Fibroblast of skin of left biceps (primary cell): Measurements from ENCODE around the gene ARMC5.
"Not testable (repeated sequence)": the region's sequence is repeated elsewhere in the genome, so short reads cannot be mapped to it uniquely, and the experiment has no call there.

Experiments
- DNase-seq, 2 experiments: peaks; one replicate each; pipeline ENCODE4 v3.0.0-alpha.2; 2013; ENCODE audit warnings: low read depth in 2 of 2

ARMC5 gene

DNA sequence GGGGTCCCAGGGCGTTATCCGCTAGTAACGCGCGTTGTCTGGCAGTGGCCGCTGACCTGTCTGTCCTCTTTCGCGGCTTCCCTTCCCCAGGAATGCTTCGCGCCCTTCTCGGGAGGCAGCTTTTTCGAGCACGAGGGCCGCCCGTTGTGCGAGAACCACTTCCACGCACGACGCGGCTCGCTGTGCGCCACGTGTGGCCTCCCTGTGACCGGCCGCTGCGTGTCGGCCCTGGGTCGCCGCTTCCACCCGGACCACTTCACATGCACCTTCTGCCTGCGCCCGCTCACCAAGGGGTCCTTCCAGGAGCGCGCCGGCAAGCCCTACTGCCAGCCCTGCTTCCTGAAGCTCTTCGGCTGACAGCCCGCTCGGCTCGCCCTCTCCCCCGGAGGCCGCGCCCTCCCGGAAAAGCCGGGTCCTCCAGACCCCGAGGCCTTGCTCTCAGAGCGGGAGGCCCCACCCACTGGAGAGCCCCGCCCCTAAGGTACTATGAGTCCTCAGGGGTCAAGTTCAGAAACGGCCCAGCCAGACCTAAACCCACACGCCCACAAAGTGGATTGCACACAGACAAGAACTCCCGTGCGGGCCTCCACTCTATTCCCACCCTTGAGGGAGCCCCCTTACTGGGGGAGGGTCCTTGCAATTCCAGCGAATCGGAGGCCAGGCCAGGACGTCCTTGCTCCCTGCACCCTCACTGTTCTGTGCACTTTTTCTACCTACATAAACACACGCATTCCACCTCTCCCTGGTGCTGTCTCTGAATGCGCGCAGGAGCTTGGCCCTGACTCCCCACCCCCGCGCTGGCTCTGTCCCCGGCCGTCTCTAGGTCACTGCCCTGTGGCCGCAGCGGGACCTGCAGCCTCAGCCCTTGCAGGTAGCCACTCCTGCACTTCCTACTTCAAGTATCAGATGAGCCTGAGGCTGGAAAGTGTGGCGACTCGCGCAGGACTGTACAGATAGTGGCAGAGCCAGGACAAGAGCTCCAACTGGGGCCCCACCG lies 18.2 kb downstream of the ARMC5 start:
- no peak for DNase-seq

DNA sequence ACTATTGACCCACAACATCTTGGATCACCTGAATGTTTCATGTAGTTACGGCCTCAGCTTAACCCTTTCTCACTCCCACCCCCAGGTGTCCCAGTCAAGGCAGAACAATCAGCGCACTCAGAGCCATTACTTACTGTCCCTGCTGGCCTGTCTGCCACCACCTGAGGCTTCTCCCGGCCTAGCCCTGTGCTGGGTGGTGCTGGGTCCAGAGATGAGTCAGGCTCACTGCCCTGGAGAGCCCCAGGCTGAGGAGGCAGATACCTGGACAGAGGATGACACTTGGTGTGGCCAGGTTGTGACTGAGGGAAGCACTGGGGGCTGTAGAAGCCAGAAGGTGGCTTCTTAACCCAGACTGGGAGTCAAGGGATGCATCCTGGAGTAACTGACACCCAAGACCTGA lies 19.7 kb downstream of the ARMC5 start:
- DNase-seq: no peak

DNA sequence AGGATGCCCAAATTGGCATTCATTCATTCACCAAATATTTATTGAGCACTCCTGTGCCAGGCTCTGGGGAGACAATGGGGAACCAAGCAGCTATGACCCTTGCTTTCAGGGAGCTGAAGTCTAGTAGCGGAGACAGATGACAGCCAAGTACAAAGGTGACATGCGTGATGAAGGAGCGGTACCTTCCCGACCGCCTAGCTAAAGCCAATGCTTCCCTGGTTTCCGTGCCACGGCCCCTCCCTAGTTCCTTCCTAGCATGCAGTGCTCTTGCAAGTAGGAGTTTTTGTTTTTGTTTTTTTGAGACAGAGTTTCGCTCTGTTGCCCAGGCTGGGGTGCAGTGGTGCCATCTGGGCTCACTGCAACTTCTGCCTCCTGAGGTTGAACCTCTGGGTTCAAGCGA lies 20.4 kb downstream of the ARMC5 start:
- no peak for DNase-seq

DNA sequence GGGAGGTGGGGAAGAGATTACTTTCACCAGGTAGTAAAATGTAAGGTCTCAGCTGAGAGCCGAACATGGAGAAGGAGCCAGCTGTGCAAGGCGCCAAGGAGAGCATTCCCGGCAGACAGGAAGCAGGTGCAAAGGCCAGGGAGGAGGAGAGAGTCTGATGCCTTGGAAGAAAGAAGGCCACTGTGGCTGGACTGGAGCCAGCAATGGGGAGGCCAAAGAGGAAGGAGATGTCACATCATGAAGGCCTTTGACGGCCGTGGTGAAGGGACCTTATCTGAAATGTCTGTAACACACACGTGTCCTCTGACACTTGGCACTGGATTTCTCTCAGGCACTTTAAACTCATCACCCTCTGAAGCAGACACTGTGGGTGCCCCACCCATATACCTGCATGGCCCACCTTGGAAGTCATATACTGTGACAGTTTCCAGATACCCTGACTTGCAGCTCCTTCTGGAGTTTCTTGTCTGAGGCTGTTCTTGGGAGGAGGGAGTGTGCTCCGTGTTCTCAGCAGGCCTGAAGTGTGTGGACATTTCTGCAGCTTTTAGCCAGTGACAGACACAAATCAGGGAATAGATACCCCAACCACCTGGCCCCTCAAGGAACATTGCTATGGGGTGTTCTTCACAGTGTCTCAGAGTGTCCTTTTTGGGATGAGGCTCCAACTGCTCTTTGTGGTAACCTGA lies 21.7 kb downstream of the ARMC5 start:
- no peak for DNase-seq

DNA sequence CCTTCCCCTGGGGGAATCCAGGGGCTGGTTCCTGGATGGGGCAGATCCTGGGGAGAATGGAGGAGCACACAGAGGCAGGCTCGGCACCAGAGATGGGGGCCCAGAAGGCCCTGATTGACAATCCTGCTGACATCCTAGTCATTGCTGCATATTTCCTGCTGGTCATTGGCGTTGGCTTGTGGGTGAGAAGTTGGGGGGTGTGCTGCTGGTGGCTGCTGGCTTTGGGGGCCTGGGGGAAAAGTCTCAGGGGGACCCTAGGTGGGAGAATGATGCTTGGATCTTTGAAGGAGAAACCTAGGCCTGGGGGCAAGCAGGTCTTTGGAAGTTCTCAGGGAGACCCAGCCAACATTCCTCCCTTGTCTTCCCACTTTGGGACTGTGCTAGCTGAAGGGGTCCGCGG lies 23.8 kb downstream of the ARMC5 start, which contains the start of gene SLC5A2:
SLC5A2 (plus strand) TSS at position 43 of the 400 bp plus-strand sequence; CDS start at position 57, 14 bp downstream.
- DNase-seq: no peak

DNA sequence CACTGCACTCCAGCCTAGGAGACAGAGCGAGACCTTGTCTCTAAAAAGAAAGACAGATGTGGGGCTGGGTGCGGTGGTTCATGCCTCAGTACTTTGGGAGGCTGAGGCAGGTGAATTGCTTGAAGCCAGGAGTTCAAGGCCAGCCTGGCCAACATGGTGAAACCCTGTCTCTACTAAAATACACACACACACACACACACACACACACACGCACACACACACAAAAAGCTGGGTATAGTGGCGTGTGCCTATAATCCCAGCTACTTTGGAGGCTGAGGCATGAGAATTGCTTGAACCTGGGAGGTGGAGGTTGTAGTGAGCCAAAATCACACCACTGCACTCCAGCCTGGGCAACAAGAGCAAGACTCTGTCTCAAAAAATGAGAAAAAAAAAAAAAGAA lies 24.7 kb downstream of the ARMC5 start:
- not testable (repeated sequence) for DNase-seq

DNA sequence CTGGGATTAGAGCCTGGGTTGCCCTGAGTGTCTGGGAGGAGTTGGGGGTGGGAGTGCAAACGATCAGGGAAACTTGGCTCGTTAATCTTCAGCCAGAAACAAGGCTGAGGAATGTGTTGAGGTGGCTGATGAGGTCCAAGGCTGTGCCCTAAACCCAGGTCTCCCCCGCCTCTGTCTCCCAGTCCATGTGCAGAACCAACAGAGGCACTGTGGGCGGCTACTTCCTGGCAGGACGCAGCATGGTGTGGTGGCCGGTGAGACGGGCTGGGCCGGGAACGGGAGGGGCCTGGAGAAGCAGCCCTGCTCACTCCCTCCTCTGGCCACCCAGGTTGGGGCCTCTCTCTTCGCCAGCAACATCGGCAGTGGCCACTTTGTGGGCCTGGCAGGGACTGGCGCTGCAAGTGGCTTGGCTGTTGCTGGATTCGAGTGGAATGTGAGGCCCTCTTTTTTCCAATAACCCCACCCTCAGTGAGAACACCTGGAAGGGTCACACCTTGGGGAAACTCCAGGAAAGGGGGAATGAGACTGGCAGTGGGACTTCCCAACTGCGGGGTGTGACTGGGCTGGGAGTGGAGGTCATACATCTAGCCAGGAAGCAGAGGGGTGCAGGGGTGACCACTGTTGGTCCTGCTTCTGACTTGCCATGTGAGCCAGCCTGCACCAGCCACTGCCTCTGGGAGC lies 25.3 kb downstream of the ARMC5 start:
- no peak for DNase-seq

DNA sequence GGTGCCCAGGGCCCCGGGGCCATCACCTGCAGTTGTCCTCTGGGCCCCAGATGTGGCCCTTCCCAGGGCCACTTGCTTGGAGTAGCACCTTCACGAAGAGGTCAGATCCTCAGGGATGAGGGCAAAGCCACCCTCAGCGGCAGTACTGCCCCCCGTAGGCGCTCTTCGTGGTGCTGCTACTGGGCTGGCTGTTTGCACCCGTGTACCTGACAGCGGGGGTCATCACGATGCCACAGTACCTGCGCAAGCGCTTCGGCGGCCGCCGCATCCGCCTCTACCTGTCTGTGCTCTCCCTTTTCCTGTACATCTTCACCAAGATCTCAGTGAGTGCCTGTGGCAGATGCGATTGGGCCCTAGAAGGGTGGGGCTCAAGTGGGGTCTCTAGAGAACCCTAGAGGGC lies 26.3 kb downstream of the ARMC5 start:
- DNase-seq: no peak

DNA sequence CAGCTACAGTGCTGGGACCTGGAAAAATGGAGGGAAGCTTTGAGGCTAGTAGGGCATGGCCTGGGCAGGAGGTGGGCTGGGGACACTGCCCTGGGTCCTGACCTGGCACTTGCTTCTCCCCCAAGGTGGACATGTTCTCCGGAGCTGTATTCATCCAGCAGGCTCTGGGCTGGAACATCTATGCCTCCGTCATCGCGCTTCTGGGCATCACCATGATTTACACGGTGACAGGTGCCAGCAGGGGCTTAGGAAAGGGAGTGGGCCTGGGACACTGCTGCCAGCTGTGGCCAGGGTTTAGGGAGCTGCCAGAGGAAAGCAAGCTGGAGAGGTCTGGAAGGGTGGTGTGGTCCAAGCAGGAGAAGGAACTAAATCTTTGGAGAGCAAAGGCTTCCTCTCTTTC lies 26.7 kb downstream of the ARMC5 start:
- DNase-seq: no peak

DNA sequence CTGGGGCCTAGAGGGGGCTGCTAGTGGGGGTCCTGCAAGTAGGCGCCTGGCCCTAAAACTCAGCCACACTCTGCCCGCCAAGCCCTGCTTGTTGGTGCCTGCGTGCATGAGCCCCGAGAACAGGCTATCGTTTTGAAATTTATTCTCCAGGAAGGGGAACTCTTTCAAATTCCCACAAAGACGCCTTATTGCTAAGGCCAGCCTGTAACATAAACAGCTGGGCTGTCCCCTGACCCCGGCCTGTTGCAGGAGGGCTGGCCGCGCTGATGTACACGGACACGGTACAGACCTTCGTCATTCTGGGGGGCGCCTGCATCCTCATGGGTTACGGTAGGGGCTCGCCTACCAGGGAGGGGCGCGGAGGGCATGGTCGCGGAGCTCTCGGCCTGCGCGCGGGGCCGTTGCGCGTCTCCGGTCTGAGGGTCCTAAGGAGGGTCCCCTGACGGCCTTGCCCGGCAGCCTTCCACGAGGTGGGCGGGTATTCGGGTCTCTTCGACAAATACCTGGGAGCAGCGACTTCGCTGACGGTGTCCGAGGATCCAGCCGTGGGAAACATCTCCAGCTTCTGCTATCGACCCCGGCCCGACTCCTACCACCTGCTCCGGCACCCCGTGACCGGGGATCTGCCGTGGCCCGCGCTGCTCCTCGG lies 27.9 kb downstream of the ARMC5 start:
- DNase-seq: no peak

DNA sequence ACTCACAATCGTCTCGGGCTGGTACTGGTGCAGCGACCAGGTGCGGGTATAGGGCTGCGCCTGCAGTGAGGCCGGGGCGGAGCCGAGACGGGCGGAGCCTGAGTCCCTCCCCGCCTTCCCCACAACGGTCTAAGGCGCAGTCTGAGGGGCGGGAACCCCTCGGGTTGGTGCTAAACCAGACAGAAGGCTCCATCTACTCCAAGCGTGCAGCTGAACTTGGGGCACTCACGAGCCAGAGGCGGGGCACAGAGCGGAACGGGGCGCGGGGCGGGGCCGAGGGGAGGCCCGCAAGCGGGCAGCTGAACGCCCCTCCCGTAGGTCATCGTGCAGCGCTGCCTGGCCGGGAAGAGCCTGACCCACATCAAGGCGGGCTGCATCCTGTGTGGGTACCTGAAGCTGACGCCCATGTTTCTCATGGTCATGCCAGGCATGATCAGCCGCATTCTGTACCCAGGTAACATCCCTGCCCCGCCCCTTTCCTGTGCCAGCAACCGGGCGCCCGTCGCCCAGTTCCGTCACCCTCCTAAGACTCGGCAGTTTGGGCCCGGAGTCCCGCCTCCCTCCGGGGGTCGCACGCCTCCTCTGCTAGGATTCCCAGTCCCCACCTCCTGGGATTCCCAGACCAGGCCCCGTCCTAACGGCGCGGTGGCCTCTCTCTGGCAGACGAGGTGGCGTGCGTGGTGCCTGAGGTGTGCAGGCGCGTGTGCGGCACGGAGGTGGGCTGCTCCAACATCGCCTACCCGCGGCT lies 28.6 kb downstream of the ARMC5 start:
- DNase-seq: no peak

DNA sequence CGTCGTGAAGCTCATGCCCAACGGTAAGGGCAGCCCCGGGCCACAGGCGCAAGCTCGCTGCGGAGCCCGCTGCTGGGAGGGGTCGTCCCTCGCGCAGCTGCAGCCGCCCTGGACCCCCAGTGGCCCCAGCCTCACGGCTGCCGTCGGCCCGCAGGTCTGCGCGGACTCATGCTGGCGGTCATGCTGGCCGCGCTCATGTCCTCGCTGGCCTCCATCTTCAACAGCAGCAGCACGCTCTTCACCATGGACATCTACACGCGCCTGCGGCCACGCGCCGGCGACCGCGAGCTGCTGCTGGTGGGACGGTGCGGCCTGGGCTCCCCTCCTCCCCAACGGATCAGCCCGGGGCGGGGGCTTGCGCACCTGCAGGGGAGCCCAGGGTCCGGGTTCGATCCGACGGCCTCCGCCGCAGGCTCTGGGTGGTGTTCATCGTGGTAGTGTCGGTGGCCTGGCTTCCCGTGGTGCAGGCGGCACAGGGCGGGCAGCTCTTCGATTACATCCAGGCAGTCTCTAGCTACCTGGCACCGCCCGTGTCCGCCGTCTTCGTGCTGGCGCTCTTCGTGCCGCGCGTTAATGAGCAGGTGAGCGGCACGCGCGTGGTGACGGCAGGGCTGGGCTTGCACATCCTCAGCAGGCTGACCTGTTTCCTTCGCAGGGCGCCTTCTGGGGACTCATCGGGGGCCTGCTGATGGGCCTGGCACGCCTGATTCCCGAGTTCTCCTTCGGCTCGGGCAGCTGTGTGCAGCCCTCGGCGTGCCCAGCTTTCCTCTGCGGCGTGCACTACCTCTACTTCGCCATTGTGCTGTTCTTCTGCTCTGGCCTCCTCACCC lies 29.4 kb downstream of the ARMC5 start:
- DNase-seq: no peak

DNA sequence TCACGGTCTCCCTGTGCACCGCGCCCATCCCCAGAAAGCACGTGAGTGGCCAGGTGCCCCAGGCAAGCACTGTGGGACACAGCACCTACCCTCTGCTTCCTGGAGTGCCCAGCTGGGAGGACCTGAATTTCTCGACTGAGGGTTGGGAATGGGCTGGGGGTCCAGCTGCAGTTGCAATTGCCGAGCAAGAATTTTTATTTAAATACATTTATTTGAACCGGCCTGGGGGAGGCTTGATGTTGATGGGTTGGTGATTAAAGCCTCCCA lies 29.9 kb downstream of the ARMC5 start:
- DNase-seq: no peak

DNA sequence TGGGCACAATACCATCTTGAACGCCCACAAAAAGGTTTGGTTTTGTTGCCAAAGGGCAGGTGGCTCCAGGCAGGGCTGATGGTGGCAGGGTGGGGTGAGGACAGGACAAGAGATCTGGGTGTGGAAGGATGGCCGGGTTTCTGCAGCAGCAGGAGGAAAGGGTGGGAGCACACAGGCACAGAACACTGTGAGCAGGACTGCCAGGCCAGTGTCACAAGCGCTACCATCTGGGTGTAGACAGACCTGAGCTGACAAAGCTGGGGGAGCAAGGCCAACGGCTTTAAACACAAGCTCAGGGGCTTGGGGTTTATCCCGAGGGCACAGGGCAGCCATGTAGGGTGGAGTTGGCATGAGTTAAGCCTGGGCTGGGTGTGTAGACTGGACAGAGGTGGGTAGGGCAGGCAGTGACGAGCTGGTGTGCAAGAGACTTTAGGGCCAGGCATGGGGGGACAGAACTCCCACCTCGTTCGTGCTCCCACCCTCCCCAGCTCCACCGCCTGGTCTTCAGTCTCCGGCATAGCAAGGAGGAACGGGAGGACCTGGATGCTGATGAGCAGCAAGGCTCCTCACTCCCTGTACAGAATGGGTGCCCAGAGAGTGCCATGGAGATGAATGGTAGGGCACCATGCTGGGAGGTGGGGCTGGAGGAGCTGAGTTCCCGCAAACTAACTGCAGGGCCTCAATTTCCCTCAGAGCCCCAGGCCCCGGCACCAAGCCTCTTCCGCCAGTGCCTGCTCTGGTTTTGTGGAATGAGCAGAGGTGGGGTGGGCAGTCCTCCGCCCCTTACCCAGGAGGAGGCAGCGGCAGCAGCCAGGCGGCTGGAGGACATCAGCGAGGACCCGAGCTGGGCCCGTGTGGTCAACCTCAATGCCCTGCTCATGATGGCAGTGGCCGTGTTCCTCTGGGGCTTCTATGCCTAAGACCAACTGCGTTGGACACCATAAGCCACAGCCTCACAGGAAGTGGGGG lies 30.6 kb downstream of the ARMC5 start:
- no peak for DNase-seq

DNA sequence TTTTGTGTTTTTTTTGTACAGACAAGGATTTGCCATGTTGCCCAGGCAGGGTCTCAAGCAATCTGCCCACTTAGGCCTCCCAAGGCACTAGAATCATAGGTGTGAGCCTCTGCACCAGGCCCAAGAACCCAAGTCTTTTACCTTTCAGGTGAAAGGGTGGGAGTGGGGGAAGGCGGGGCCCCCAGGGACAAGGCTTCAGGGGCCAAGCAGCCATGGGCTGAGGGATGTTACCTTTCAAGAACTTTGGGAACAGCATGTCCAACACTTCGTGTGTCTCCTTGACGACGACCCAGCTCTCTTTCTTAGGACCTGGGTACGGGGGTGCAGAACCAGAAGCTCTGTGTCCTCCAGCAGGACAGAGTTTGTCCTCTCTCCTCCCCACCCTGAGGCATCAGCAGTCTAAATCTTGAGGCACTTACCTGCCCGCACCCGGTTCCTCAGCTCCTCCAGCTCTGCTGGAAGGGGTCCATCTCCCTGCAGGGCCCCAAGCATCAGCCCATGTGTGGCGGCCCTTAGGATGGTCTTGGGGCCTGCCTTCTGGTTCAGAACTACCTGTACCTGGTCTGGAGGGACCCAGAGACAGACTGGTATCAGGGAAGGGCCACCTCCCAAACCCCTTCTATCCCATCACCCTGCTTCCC lies 32.6 kb downstream of the ARMC5 start:
- no peak for DNase-seq

DNA sequence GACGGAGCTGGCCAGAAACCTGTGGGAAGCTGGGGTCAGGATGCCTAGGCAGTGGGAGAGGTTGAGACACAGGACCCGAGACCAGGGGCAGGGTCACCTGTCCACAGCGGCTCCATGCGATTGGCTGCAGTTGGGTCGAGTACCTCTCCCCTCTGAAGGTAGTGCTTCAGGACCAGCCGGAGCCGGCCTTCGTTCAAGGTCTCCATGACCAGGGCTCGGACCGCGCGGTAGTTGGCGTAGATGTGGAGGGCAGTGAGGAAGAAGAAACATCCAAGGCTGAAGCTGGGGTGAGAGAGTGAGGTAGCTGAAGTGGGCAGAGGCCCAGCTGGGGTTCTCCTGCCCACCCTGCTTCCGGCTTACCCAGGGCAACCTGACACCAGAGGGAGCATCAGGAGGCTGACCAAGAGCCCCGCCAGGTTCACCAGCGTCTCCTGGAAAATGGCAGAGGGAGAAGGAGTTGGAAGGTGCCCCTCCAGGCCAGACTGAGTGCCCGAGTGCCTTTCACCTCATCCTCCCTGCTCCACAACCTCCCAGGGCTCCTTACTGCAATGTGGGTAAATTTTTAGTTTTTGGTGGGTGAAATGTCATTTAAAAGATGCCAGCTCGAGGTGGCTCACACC lies 34.3 kb downstream of the ARMC5 start:
- DNase-seq: no peak

DNA sequence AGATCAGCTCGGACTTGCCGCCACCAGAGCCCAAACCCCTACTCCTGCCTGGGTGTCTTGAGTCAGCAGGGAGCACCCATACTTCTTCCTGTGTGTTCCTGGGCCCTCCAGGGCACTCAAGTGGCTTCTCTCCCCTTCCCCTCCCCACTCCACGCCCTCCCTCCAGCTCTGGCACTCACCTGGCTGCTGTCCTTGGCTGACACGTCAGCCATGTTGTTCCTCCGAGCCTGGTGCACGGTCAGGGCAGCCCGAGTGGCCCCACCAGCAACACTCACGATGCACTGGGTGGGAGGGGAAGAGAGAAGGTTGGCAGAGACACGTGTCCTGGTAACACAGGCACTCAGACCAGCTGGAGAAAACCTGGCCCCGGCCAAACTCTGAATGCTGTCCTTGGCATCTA lies 37.4 kb downstream of the ARMC5 start:
- DNase-seq: no peak

DNA sequence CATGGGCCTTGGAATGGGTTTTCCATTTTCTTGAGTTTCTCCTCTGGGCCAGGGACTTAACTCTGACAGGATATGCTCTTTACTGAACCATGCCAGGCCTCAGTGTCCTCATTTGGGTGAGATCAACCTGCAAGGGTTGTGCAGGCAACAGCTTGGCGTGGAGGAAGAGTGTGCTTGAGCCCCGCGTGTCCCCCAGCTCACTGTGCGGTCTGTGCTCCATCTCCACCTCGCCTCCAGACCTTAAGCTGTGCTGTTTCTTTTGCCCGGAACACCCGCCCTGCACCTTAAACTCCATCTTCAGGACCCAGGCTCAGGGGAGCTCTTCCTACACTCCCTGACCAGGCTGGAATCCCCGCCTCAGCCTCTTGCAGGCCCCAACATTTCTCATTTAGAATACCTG lies 39.2 kb downstream of the ARMC5 start:
- no peak for DNase-seq
